OCI-LY1 (cell line): ENCODE measurements around the gene GDF7.

Source experiments
- H2AFZ ChIP-seq: fragments of 200-600 bp; sonication (generic), shearing (Covaris generic); 2 replicates; pipeline ENCODE4 v1.6.0; 2014; ENCODE audit warnings: antibody characterized with exemption, mild to moderate bottlenecking, low read length
- H3F3A ChIP-seq: fragments of 200-600 bp; sonication (generic), shearing (Covaris generic); 2 replicates; pipeline ENCODE4 v1.6.0; 2014; ENCODE audit warnings: mild to moderate bottlenecking, antibody characterized with exemption, low read length, moderate library complexity; ENCODE audit not compliant: insufficient read depth
- H3K27ac ChIP-seq: fragments of 200-600 bp; sonication (generic); 2 replicates; pipeline ENCODE4 v1.5.1; 2014; ENCODE audit warnings: low read length, mixed run types, mild to moderate bottlenecking, low read depth; ENCODE audit not compliant: poor library complexity, severe bottlenecking
- H3K27me3 ChIP-seq: fragments of 200-600 bp; sonication (generic); 2 replicates; pipeline ENCODE4 v1.6.0; 2014; ENCODE audit warnings: antibody characterized with exemption, mild to moderate bottlenecking, low read length, moderate library complexity; ENCODE audit not compliant: insufficient read depth
- H3K36me3 ChIP-seq: fragments of 200-600 bp; sonication (generic); 2 replicates; pipeline ENCODE4 v1.6.1; 2014; ENCODE audit warnings: mild to moderate bottlenecking, antibody characterized with exemption, low read length, moderate library complexity, mixed read lengths; ENCODE audit not compliant: insufficient read depth
- H3K4me1 ChIP-seq: fragments of 200-600 bp; sonication (generic); 2 replicates; pipeline ENCODE4 v1.5.1; 2014; ENCODE audit warnings: mild to moderate bottlenecking, low read length, moderate library complexity; ENCODE audit not compliant: insufficient read depth, severe bottlenecking
- H3K4me2 ChIP-seq: fragments of 200-600 bp; sonication (generic), shearing (Covaris generic); 2 replicates; pipeline ENCODE4 v1.6.1; 2014; ENCODE audit warnings: low read length
- H3K4me3 ChIP-seq: fragments of 200-600 bp; sonication (generic); 2 replicates; pipeline ENCODE4 v1.5.1; 2014; ENCODE audit warnings: low read length, low read depth, mild to moderate bottlenecking, mixed read lengths; ENCODE audit not compliant: poor library complexity, severe bottlenecking
- H3K79me2 ChIP-seq: fragments of 200-600 bp; shearing (Covaris generic); 2 replicates; pipeline ENCODE4 v1.6.1; 2016; ENCODE audit warnings: mixed run types, low read length, mixed read lengths; ENCODE audit not compliant: insufficient read depth
- H3K9ac ChIP-seq: fragments of 200-600 bp; sonication (generic), shearing (Covaris generic); 2 replicates; pipeline ENCODE4 v1.6.1; 2014; ENCODE audit warnings: mild to moderate bottlenecking, low read length, mixed read lengths
- H3K9me2 ChIP-seq: fragments of 200-600 bp; sonication (generic), shearing (Covaris generic); 2 replicates; pipeline ENCODE4 v1.6.1; 2014; ENCODE audit warnings: low read depth, mild to moderate bottlenecking, low read length, mixed read lengths
- H3K9me3 ChIP-seq: fragments of 200-600 bp; shearing (Covaris generic); 2 replicates; pipeline ENCODE4 v1.6.1; 2014; ENCODE audit warnings: low read length, mixed read lengths
- H4K20me1 ChIP-seq: fragments of 200-600 bp; sonication (generic), shearing (Covaris generic); 2 replicates; pipeline ENCODE4 v1.6.0; 2016; ENCODE audit warnings: mild to moderate bottlenecking, low read length; ENCODE audit not compliant: insufficient read depth
- CTCF ChIP-seq: fragments of 200-600 bp; sonication (generic), shearing (Covaris generic); IDR thresholded peaks from 2 replicates; pipeline ENCODE4 v1.5.1; 2017; ENCODE audit warnings: mild to moderate bottlenecking, antibody characterized with exemption, low read length, moderate library complexity, mixed read lengths
- EZH2 ChIP-seq: fragments of 200-600 bp; sonication (generic), shearing (Covaris generic); IDR thresholded peaks from 2 replicates; pipeline ENCODE4 v1.8.0; 2017; ENCODE audit warnings: borderline replicate concordance, mixed run types, mild to moderate bottlenecking, antibody characterized with exemption, low read length, moderate library complexity, mixed read lengths

Gene GDF7

GRCh38 chr2:20638646-20639430 lies 28.1 kb upstream of the GDF7 start:
- Histone ChIP-seq H3K27ac (no peak overlapping the region), H3K4me3 (no peak overlapping the region), H3K4me1 (no peaks in the 10 kb centered on the region), H3K9me2 (no peaks in the 10 kb centered on the region), H3K4me2 (no peak overlapping the region), H3K9ac (no peak overlapping the region), H3K9me3 (no peaks in the 10 kb centered on the region), H4K20me1 (no peaks in the 10 kb centered on the region), H3K36me3 (no peaks in the 10 kb centered on the region; the same call in 1 of the 2 replicates), H3K79me2 (no peaks in the 10 kb centered on the region), H3K27me3 (no peaks in the 10 kb centered on the region), H2AFZ (no peak overlapping the region), H3F3A (no peaks in the 10 kb centered on the region)
- TF ChIP-seq EZH2 (no peak), CTCF (no peak)

- no peaks in the 10 kb centered on the region for H3K4me1 ChIP-seq
- H2AFZ ChIP-seq, result no peak overlapping the region
- no peak for TF ChIP-seq CTCF
- no peak for TF ChIP-seq EZH2
- H3F3A ChIP-seq, result no peaks in the 10 kb centered on the region
- no peak overlapping the region for H3K9ac ChIP-seq
- H3K9me3 ChIP-seq, result no peaks in the 10 kb centered on the region
- no peak overlapping the region for H3K27ac ChIP-seq
- no peak overlapping the region for H3K4me3 ChIP-seq
- H3K27me3 ChIP-seq, result no peaks in the 10 kb centered on the region
- H3K79me2 ChIP-seq, result no peaks in the 10 kb centered on the region
- H3K4me2 ChIP-seq, result no peak overlapping the region
- no peaks in the 10 kb centered on the region for H3K9me2 ChIP-seq
- no peaks in the 10 kb centered on the region; the same call in 1 of the 2 replicates for H3K36me3 ChIP-seq
- H4K20me1 ChIP-seq, result no peaks in the 10 kb centered on the region
Observed at GRCh38 chr2:20640411-20641122, 26.4 kb upstream of the GDF7 start.

- Histone ChIP-seq H2AFZ (no peak overlapping the region), H3K36me3 (no peaks in the 10 kb centered on the region; the same call in 1 of the 2 replicates), H3K4me1 (no peaks in the 10 kb centered on the region), H3K9me3 (no peaks in the 10 kb centered on the region), H3K4me2 (no peak overlapping the region), H3K9ac (no peak overlapping the region), H3K79me2 (no peaks in the 10 kb centered on the region), H3K27me3 (no peaks in the 10 kb centered on the region), H3F3A (no peaks in the 10 kb centered on the region), H3K4me3 (no peak overlapping the region), H4K20me1 (no peaks in the 10 kb centered on the region), H3K9me2 (no peaks in the 10 kb centered on the region), H3K27ac (no peak overlapping the region)
- no peak for TF ChIP-seq EZH2
- no peak for TF ChIP-seq CTCF
Observed at GRCh38 chr2:20641123-20641985, 25.6 kb upstream of the GDF7 start.
